NCI-H2029 (cell line): ENCODE data around the gene ASGR1.
"Not testable (repeated sequence)": the region's sequence is repeated elsewhere in the genome, so short reads cannot be mapped to it uniquely, and the experiment has no call there.

Experiments used
- DNase-seq: peaks from one replicate; lab custom pipeline; 2025; lab: John Stamatoyannopoulos, UW

The ASGR1 gene

DNA sequence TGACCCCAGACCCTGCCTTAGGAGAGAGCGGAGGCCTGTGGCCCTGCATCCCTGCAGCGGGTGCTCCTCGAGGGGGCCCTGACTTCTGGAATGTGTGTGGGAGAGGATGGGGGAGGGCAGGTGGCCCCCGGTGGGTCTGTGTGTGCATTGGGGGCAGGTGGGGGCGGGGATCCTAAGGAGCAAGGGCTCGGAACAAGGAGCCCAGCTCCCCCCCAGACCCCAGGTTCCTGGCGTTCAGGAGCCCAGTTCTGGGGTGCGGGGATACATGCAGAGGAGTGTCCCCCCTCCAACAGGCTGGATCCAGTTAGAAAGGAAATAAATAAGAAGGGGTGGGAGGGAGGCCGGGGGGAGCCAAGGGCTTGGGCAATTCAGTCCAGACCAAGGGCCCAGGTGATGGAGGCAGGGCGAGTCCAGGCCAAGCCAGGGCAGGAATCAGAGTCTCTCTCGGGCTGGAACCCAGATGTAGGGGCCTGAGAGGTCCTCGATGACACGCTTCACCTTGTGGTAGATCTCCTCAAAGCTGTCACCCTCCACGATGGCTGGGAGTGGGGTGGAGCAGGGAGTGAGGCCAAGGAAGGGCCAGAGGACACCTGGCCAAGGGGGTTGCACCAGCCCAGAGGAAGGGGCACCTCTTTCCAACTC, 11.2 kb upstream of the ASGR1 start:
- DNase-seq, result no peak

DNA sequence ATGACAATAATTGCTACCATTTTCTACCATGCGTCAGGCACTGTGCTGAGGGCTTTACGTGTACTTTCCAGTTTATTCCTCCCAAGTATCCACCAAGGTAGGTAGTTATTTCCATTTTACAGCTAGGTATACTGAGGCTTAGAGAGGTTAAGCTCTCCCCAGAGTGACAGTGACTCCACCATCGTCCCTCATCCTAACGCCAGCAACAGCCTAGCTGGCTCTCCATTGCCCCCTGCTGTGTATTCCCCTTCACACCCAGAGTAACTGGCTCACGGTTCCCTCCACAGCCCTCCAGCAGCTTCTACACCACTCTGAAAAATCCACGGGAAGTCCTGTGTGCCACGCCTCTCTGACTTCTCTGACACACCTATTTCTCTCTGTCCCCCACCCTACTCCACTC, 7.1 kb upstream of the ASGR1 start:
- DNase-seq, result no peak

DNA sequence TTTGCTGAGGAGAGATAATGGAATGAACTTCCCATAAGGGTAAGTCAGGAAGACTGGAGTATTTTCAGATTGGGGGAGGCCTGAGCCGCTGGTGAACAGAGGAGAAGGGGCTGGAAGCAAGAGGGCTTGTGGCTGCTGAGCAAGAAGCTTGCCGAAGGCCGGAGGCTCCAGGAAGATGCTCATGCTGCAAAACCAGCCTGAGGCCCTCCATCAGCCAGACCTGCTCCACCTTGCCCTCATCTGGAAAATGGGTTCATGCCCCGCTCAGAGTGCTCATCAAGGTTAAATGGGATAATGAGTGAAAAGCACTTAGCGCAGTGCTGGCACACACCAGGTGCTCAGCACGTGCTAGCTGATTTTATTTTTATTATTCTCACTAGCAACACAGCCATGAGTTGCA, 5.5 kb upstream of the ASGR1 start:
- DNase-seq, result no peak

DNA sequence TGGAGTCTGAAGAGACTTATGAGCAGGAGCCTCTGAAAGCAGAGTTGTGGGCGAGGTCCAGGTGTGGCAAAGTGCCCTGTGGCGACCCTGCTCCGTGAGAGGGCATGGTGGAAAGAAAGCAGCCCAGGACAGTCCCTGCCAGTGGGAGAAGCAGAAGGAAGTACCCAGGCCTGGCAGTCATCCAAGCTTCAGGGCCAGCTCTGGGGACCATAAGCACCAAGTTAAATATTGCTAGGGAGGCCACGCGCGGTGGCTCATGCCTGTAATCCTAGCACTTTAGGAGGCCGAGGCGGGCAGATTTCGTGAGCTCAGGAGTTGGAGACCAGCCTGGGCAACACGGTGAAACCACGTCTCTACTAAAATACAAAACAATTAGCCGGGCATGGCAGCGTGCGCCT, 4.9 kb upstream of the ASGR1 start:
- no peak for DNase-seq

DNA sequence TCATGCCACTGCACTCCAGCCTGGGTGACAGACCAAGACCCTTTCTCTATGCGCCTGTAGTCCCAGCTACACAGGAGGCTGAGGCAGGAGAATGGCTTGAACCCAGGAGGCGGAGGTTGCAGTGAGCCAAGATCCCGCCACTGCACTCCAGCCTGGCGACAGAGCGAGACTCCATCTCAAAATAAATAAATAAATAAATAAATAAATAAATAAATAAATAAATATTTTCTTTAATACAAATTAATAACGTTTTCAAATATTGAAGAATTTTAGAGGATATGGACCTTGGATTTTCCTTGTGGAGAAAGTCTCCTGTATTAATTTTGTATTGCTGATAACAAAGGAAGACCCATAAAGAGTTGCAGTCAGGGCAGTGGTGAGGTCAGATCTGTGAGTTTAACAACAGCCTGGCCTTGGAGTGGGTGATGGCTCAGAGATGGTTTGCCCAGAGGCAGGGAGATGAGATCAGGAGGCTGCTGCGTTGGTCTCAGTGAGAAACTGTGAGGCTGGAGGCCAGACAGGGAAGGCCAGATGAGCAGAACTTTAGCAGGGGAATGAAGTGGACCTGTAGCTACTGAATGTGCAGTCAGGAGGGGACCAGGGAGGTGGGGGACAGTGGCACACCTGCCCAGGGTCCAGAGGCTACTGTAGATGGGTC, 4.4 kb upstream of the ASGR1 start:
- no peak for DNase-seq

DNA sequence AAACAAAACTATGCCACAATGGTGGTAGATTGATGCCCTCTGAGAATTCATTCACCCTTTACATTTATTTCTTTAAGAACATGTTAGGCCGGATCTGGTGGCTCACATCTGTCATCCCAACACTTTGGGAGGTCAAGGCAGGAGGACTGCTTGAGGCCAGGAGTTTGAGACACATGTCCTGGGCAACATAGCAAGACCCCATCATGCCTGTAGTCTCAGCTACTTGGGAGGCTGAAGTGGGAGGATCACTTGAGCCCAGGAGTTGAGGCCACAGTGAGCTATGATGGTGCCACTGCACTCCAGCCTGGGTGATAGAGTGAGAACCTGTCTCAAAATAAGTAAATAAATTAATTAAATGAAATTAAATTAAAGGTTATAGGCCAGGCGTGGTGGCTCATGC, 2.9 kb upstream of the ASGR1 start:
- not testable (repeated sequence) for DNase-seq

DNA sequence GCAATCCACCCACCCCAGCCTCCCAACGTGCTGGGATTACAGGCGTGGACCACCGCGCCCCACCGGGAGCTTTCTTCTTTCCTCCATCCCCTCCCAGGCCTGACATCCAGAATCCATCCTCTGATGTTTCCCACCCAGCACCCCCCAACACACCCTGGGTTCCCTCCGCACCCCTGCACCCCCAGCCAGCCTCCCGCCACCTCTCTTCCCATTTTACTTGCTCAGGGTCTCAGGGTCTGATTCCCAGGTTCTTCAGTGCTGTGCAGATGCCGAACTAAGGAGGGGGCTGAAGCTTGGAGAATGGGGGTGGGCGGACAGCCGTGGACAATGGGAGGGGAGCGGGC, 225 bp downstream of the ASGR1 start:
- DNase-seq, result no peak

DNA sequence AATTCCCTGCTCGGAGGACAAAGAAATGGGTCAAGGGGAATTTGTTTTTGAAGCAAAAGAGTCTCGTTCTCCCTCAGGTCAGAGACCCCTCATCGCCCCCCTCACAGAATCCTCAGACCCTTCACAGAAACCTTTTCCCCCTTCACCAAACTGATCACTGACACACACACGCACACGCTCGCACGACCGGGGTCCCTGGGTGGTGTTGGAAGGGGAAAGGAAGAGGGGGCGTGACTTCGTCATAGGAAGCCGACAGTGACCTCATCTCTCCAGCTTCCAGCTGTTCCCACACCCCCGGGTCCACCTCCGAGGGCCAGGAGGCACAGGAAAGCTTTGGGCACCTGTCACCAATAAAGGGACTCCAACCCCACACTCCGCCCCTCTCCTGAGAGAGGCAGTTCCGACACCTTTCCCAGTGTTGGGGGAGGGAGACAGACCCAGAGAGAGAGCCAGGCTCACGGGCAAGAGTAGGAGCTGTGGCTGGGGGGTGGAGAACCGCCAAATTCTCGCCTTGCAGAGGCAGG, 1.2 kb downstream of the ASGR1 start:
- no peak for DNase-seq

DNA sequence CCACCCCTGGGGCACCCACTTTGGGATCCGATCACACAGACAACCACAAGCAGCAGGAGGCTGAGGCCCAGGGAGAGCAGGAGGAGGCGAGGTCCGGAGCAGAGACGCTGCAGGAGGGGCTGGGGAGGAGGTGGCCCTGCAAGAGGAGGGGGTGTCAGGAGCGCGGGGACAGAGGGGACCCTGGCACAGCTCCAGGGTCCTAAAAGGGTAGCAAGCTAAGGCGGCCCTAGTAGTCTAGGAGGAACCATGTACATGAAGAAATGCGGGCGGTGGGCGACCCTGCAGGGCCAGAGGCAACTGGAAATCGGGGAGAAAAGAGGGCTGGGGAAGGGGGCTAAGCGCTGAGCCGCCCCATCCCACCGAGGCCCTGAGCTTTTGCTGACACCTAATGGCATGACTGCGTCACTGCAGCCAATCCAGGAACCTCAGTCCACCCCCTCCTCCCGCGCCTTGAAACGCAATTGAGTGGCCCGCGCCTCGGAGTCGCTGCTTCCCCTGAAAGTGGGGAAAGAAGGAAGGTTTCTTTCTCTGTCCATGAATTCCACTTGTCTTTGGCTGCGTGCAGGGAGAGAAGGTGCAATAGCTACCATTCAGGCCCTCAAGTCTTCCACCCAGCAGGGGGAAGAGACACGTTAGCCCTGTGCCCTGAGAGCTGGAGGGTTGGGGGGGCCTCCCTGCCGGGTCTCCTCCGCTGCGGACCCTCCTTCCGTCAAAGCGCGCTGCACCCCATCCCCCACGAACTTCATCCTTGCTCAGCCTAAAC, 1.8 kb downstream of the ASGR1 start:
- DNase-seq, result no peak

DNA sequence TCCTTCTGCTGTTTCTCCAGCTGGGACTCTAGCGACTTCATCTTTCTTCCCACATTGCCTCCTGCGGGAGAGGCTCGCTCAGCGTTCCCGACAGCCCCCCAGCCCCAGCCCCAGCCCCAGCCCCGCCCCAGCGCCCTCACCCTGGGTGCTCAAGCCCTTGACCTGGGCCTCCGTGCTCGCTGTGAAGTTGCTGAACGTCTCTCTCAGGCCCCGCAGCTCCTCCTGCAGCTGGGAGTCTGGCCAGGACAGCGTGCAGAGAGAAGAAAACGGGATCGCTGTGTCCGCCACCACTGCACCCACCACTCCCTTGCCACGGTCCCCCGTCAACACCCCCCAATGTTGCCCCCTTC, 2.4 kb downstream of the ASGR1 start:
- DNase-seq, result no peak

DNA sequence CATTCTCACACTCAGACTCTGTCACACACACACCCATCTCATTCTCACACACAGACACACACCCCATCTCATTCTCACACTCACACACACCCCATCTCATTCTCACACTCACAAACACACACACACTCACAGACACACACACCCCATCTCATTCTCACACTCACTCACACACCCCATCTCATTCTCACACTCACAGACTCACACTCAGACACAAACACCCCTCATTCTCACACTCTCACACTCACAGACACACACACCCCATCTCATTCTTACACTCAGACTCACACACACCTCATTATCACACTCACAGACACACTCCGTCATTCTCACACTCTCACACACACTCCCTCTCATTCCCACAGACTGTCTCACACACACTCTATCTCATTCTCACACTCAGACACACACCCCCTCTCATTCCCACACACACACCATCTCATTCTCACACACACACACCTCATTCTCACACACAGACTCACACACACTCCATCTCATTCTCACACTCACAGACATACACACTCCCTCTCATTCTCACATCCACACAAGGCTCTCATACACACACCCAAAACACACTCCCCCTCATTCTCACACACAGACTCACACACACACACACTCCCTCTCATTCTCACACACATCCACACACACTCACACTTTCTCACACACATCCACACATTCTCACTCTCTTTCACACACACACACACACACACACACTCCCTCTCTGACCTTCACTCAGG, 2.9 kb downstream of the ASGR1 start:
- no peak for DNase-seq

DNA sequence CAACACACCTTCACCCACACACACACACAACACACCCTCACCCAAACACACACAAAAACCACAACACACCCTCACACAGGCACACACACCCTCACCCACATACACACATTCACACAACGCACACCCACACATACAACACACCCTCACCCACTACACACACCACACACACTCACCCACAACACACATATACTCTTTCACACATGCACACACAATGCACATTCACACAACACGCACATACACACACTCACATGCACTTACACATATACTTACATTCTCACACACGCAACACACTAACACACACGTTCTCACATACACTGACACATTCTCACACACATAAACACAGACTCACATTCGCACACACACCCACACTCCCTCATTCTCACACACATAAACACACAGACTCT, 3.8 kb downstream of the ASGR1 start:
- no peak for DNase-seq

DNA sequence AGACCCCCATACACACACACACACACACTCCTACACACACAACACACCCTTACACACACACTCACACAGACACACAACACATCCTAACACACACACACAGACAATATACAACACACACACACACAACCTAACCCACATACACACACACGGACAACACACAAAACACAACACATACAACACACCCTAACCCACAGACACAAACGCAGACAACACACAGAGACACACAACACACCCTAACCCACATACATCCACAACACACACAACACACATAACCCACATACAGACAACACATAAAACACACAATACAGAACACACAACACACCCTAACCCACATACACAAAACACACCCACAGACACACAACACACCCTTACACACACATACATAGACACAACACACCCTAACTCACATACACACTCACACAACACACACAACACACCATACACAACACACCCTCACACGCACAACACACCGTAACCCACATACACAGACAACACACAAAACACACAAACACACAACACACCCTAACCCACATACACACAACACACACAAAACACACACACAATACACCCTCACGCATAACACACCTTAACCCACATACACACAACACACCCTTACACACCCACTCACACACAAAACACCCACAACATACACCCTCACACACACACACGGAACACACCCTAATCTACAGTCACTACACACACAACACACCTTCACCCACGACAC, 4.4 kb downstream of the ASGR1 start:
- no peak for DNase-seq

DNA sequence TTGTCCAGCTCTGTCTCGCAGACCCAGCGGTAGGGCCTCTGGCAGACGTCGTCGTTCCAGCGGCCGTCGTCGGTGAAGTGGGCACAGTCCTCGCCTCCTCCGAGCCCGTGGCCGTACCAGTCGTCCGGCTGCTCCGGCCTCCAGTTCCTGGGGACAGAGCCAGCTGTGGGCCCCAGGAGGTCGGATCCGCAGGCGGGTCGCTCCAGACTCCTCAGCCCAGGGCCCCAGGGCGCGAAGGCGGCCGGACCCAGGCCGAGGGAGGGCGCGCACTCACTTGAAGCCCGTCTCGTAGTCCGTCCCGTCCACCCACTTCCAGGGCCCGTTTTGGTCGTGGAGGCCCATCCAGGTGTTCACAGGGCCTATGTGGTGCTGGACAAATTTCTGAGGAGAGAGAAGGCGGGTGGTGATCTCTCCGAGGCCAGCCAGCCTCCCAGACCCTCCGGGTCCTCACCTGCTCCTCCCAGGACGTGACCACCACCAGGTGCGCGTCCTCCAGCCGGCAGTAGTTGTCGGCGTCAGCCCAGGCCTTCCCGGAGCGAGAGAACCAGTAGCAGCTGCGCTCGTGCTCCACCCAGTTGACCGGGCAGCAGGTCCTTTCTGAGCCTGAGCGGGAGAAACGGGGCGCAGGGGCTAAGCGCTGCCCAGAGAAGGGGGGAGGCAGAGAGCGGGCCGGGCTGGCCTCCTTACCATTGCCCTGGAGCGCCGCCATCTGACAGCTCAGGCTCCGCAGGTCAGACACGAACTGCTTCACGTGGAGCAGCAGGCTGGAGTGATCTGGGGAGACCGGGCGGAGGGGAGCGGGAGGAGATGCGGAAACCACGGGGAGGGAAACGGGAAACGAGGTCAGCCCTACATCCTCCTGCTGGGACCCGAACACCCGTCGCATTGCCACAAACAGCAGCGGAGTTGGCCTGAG, 5.2 kb downstream of the ASGR1 start:
- DNase-seq, result no peak

DNA sequence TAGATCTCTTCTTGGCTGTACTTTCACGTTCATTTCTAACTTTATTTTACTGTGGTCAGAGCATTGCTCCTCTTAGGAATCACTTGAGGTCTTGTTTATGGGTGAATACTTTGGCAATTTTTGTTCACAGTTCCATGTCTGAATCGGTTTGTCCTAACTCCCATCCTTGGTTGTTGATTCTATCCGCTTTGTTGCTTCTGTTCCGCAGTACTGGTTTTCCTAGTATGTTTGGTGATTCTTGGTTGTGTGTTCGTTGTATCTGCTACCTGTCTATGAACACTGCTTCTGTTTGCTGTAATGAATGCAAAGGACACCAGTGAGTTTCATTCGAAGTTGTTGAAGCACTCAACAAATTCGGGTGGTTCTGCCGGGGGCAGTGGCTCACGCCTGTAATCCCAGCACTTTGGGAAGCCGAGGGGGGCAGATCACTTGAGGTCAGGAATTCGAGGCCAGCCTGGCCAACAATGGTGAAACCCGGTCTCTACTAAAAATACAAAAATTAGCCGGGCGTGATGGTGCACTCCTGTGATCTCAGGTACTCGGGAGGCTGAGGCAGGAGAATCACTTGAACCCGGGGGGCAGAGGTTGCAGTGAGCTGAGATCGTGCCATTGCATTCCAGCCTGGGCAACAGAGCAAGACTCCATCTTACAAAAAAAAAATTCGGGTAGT, 6.5 kb downstream of the ASGR1 start:
- not testable (repeated sequence) for DNase-seq

DNA sequence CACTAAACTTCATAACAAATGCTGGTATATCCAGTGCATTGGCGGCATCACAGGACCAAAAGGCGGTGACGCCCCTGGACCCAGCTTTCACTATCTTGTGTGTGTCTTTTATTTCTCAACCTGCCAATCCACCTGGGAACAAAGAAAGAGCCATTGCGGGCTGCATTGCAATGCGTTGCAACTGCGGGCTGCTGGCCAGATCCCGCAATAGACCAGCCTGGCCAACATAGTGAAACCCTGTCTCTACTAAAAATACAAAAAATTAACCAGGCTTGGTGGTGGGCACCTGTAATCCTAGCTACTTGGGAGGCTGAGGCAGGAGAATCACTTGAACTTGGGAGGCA, 9.6 kb downstream of the ASGR1 start:
- not testable (repeated sequence) for DNase-seq

DNA sequence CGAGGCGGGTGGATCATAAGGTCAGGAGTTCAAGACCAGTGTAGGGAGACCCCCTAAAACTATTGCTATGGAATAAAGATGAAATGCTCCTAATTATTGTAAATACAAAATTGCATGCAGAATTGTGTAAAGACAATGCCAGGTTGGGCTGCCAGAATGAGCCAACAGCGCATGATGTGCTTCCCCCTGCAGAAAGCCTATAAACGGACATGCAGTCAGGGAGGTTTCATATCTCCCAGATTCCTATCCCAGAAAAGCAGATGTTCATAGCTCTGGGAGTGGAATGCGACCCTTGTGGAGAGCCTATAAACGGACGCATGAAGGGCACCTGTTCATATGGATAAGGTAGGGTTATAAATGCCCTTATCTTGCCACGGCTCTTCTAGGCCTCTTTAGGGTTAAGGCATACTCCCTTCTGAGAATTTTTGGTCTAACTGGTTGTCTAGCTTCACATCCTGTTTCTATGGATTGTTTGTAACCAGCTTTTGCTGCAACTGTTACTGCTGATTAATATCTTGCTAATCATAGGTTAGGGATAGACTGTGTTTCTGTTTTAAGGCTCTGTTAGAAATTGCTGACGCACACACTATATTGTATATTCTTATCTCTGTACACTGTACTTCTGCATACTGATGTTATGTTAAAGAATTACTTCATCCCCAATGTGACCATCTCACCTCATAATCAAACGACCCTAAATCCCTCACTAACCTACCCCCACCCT, 10.2 kb downstream of the ASGR1 start:
- not testable (repeated sequence) for DNase-seq

DNA sequence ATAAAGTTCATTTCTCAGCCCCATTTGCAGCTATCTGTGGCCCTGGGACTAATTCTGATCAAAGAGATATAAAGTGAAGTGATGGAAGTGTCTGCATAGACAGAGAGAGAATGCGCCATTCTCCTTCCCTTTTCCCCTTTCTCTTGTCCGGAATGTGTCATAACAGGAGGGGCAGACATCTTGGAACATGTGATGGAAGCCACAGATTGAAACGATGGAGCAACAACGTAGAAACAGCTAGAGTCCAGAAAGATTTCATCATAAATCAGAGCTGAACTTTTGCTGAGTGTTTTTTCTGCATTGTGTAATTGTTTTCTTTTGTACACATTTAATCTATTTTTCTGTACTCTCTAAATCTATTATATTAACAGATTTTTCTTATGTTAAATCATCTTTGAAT, 11.3 kb downstream of the ASGR1 start:
- DNase-seq, result no peak

DNA sequence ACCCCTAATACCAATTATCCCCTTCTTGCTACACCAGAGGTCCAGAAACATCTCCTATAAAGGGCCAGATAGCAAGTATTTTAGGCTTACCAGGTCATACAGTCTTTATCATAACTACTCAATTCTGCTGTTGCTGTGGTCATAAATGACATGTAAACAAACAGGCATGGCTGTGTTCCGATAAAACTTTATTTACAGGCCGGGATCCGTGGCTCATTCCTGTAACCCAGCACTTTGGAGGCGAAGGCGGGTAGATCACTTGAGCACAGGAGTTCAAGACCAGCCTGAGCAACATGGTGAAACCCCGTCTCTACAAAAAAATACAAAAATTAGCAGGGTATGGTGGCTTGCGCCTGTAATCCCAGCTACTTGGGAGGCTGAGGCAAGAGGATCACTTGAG, 12.3 kb downstream of the ASGR1 start:
- DNase-seq, result no peak

DNA sequence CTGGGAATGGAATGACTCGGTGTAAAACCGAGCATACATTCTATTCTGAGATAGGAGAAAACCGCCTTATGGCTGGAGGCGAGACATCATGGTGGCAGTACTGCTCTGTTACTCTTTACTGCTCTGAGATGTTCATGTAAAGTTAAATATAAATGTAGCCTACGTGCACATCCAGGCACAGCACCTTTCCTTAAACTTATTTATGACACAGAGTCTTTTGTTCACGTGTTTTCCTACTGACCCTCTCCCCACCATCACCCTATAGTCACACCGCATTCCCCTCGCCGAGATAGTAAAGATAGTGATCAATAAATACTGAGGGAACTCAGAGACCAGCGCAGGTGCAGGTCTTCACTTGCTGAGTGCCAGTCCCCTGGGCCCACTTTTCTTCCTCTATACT, 19.6 kb downstream of the ASGR1 start:
- not testable (repeated sequence) for DNase-seq
